GM12878 (cell line): Measurements from ENCODE around the gene ARVCF.

Experiments
- ATF2 ChIP-seq: IDR thresholded peaks from 2 replicates; pipeline ENCODE4 v1.6.1; 2012; ENCODE audit warnings: low read length, inconsistent platforms
- BACH1 ChIP-seq: fragments of 450-650 bp; IDR thresholded peaks from 2 replicates; pipeline ENCODE4 v1.6.1; 2017; ENCODE audit warnings: mild to moderate bottlenecking, borderline replicate concordance
- CHD1 ChIP-seq: IDR thresholded peaks from 2 replicates; pipeline ENCODE4 v1.6.1; 2012; ENCODE audit warnings: low read depth, low read length, improper control_type of control experiment
- EP300 ChIP-seq, 2 experiments: fragments of 150-350 bp in 1 of 2; IDR thresholded peaks; 2 replicates each; pipeline ENCODE4 v1.6.1; 2011 to 2012; ENCODE audit warnings: low read depth in 2 of 2, low read length in 2 of 2, borderline replicate concordance in 1 of 2, improper control_type of control experiment in 1 of 2, inconsistent platforms in 1 of 2; ENCODE audit not compliant: control insufficient read depth in 1 of 2
- JUND ChIP-seq: IDR thresholded peaks from 2 replicates; pipeline ENCODE4 v1.6.1; 2012; ENCODE audit warnings: low read depth, mild to moderate bottlenecking, low read length, improper control_type of control experiment, moderate library complexity
- MYC ChIP-seq: IDR thresholded peaks from 2 replicates; pipeline ENCODE4 v1.6.1; 2011; ENCODE audit warnings: mild to moderate bottlenecking, low read length, moderate library complexity, inconsistent platforms; ENCODE audit not compliant: insufficient read depth, insufficient replicate concordance, insufficient read length, severe bottlenecking
- NBN ChIP-seq: fragments of 450-650 bp; IDR thresholded peaks from 2 replicates; pipeline ENCODE4 v1.6.1; 2016
- SRF ChIP-seq, 2 experiments: IDR thresholded peaks; 2 replicates each; pipeline ENCODE4 v1.6.1; 2011; ENCODE audit warnings: low read depth in 2 of 2, low read length in 2 of 2, mild to moderate bottlenecking in 1 of 2, moderate library complexity in 1 of 2
- SUZ12 ChIP-seq: fragments of 200-600 bp; sonication (generic); IDR thresholded peaks from one replicate; pipeline ENCODE4 v1.6.1; 2018; ENCODE audit warnings: antibody characterized with exemption, mild to moderate bottlenecking; ENCODE audit not compliant: unreplicated experiment
- ZNF274 ChIP-seq: IDR thresholded peaks from one replicate; pipeline ENCODE4 v1.8.0; 2011; ENCODE audit not compliant: insufficient read length, insufficient read depth
- TF ChIP-seq, protein P1 (sequence below), 3 experiments: IDR thresholded peaks in 2 of 3; conservative IDR thresholded peaks in 1 of 3; 2 replicates each; pipeline ENCODE4 v1.5.1; 2011; ENCODE audit warnings: low read depth in 3 of 3, low read length in 3 of 3, mild to moderate bottlenecking in 3 of 3, control low read depth in 2 of 3, moderate library complexity in 2 of 3, inconsistent platforms in 1 of 3, mixed read lengths in 1 of 3; ENCODE audit not compliant: control insufficient read depth in 2 of 3, insufficient read depth in 1 of 3; ENCODE audit errors: extremely low read depth in 1 of 3
- TF ChIP-seq, protein P2 (sequence below): fragments of 450-650 bp; IDR thresholded peaks from 2 replicates; pipeline ENCODE4 v1.6.1; 2017; ENCODE audit warnings: antibody characterized with exemption, mild to moderate bottlenecking, moderate library complexity
- TF ChIP-seq, protein P3 (sequence below): IDR thresholded peaks from 2 replicates; pipeline ENCODE4 v1.6.1; 2012; ENCODE audit warnings: low read depth, low read length, improper control_type of control experiment

GRCh38 chr22:20029550-20030225, 13.1 kb upstream of the ARVCF start:
- TF ChIP-seq SUZ12 (no peak), ATF2 (no peak), JUND (no peak), CHD1 (no peak), BACH1 (no peak), ZNF274 (no peak), SRF (IDR thresholded peaks at IDR 0.05; ENCODE audit: low read depth in 2 of 2, low read length in 2 of 2) (no peak), MYC (no peak), EP300 (IDR thresholded peaks at IDR 0.05; ENCODE audit: borderline replicate concordance in 1 of 2, control insufficient read depth in 1 of 2, low read depth in 2 of 2, low read length in 2 of 2) (no peak), NBN (no peak)
- TF ChIP-seq, protein P1, sequence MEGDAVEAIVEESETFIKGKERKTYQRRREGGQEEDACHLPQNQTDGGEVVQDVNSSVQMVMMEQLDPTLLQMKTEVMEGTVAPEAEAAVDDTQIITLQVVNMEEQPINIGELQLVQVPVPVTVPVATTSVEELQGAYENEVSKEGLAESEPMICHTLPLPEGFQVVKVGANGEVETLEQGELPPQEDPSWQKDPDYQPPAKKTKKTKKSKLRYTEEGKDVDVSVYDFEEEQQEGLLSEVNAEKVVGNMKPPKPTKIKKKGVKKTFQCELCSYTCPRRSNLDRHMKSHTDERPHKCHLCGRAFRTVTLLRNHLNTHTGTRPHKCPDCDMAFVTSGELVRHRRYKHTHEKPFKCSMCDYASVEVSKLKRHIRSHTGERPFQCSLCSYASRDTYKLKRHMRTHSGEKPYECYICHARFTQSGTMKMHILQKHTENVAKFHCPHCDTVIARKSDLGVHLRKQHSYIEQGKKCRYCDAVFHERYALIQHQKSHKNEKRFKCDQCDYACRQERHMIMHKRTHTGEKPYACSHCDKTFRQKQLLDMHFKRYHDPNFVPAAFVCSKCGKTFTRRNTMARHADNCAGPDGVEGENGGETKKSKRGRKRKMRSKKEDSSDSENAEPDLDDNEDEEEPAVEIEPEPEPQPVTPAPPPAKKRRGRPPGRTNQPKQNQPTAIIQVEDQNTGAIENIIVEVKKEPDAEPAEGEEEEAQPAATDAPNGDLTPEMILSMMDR (IDR thresholded peaks at IDR 0.05 in 2 of 3, conservative IDR thresholded peaks at IDR 0.05 in 1 of 3; ENCODE audit: control insufficient read depth in 2 of 3, extremely low read depth in 1 of 3, insufficient read depth in 1 of 3, low read depth in 3 of 3, low read length in 3 of 3): no peak
- TF ChIP-seq, protein P2, sequence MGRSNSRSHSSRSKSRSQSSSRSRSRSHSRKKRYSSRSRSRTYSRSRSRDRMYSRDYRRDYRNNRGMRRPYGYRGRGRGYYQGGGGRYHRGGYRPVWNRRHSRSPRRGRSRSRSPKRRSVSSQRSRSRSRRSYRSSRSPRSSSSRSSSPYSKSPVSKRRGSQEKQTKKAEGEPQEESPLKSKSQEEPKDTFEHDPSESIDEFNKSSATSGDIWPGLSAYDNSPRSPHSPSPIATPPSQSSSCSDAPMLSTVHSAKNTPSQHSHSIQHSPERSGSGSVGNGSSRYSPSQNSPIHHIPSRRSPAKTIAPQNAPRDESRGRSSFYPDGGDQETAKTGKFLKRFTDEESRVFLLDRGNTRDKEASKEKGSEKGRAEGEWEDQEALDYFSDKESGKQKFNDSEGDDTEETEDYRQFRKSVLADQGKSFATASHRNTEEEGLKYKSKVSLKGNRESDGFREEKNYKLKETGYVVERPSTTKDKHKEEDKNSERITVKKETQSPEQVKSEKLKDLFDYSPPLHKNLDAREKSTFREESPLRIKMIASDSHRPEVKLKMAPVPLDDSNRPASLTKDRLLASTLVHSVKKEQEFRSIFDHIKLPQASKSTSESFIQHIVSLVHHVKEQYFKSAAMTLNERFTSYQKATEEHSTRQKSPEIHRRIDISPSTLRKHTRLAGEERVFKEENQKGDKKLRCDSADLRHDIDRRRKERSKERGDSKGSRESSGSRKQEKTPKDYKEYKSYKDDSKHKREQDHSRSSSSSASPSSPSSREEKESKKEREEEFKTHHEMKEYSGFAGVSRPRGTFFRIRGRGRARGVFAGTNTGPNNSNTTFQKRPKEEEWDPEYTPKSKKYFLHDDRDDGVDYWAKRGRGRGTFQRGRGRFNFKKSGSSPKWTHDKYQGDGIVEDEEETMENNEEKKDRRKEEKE: no peak
- TF ChIP-seq, protein P3, sequence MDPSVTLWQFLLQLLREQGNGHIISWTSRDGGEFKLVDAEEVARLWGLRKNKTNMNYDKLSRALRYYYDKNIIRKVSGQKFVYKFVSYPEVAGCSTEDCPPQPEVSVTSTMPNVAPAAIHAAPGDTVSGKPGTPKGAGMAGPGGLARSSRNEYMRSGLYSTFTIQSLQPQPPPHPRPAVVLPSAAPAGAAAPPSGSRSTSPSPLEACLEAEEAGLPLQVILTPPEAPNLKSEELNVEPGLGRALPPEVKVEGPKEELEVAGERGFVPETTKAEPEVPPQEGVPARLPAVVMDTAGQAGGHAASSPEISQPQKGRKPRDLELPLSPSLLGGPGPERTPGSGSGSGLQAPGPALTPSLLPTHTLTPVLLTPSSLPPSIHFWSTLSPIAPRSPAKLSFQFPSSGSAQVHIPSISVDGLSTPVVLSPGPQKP: no peak
